HEK293 (cell line): ENCODE data around the gene RCSD1.

Experiments used
- CTCF ChIA-PET: fragments of 350-600 bp; formaldehyde crosslinking; extraction: SDS; loops from one replicate; lab custom pipeline; 2021; ENCODE audit warnings: antibody characterized with exemption; lab: Yijun Ruan, JAX
- POLR2A ChIA-PET: fragments of 300-600 bp; formaldehyde crosslinking; extraction: SDS; loops from one replicate; lab custom pipeline; 2020; ENCODE audit warnings: antibody characterized with exemption, inconsistent platforms; lab: Yijun Ruan, JAX
- H3K27ac ChIP-seq: fragments of 200-500 bp; sonication (Bioruptor generic); 2 replicates; pipeline ENCODE4 v1.5.1; 2014; ENCODE audit warnings: low read depth, low read length, control low read depth, inconsistent platforms; ENCODE audit errors: extremely low read depth
- H3K36me3 ChIP-seq, 2 experiments: fragments of 200-500 bp in 1 of 2; sonication (Bioruptor generic) in 1 of 2; 1 replicate in 1 of 2; 2 replicates in 1 of 2; pipeline ENCODE4 v1.5.1; 2014 to 2017; ENCODE audit warnings: inconsistent platforms in 2 of 2, low read length in 2 of 2; ENCODE audit not compliant: control insufficient read depth in 2 of 2, insufficient read depth in 1 of 2
- H3K4me1 ChIP-seq: fragments of 200-500 bp; sonication (Bioruptor generic); 2 replicates; pipeline ENCODE4 v1.5.1; 2014; ENCODE audit warnings: mild to moderate bottlenecking, low read length, inconsistent platforms; ENCODE audit not compliant: control insufficient read depth, insufficient read depth
- H3K4me3 ChIP-seq: 2 replicates; pipeline ENCODE4 v1.5.1; 2011; ENCODE audit warnings: low read depth, mild to moderate bottlenecking, control low read depth, low read length, moderate library complexity
- H3K9me3 ChIP-seq: fragments of 200-500 bp; sonication (Bioruptor generic); 2 replicates; pipeline ENCODE4 v1.5.1; 2014; ENCODE audit warnings: low read depth, low read length, inconsistent platforms; ENCODE audit not compliant: control insufficient read depth, insufficient read depth
- MYNN ChIP-seq: fragments of 450-650 bp; formaldehyde crosslinking; IDR thresholded peaks from 2 replicates; pipeline ENCODE4 v1.5.1; 2016; ENCODE audit warnings: missing biosample characterization, missing genetic modification characterization, borderline replicate concordance
- OSR2 ChIP-seq: fragments of 450-650 bp; formaldehyde crosslinking; IDR thresholded peaks from 2 replicates; pipeline ENCODE4 v1.5.1; 2016; ENCODE audit warnings: missing biosample characterization, missing genetic modification characterization
- SCRT1 ChIP-seq: fragments of 450-650 bp; formaldehyde crosslinking; IDR thresholded peaks from 2 replicates; pipeline ENCODE4 v1.5.1; 2016; ENCODE audit warnings: missing biosample characterization, missing genetic modification characterization, borderline replicate concordance
- ZBTB17 ChIP-seq: fragments of 450-650 bp; formaldehyde crosslinking; IDR thresholded peaks from 2 replicates; pipeline ENCODE4 v1.5.1; 2016; ENCODE audit warnings: missing biosample characterization, missing genetic modification characterization
- ZNF132 ChIP-seq: fragments of 450-650 bp; formaldehyde crosslinking; IDR thresholded peaks from 2 replicates; pipeline ENCODE4 v1.5.1; 2017; ENCODE audit warnings: missing biosample characterization, missing genetic modification characterization, borderline replicate concordance
- ZNF138 ChIP-seq: fragments of 450-650 bp; formaldehyde crosslinking; IDR thresholded peaks from 2 replicates; pipeline ENCODE4 v1.5.1; 2016; ENCODE audit warnings: missing biosample characterization, missing genetic modification characterization, borderline replicate concordance
- ZNF426 ChIP-seq: fragments of 450-650 bp; formaldehyde crosslinking; IDR thresholded peaks from 2 replicates; pipeline ENCODE4 v1.5.1; 2017; ENCODE audit warnings: missing biosample characterization, missing genetic modification characterization, mild to moderate bottlenecking, inconsistent platforms, moderate library complexity
- ZNF433 ChIP-seq: fragments of 450-650 bp; formaldehyde crosslinking; IDR thresholded peaks from 2 replicates; pipeline ENCODE4 v1.5.1; 2016; ENCODE audit warnings: missing biosample characterization, missing genetic modification characterization, low read depth
- ZNF561 ChIP-seq: fragments of 450-650 bp; IDR thresholded peaks from 2 replicates; pipeline ENCODE4 v1.5.1; 2018; ENCODE audit warnings: missing biosample characterization, missing genetic modification characterization, borderline replicate concordance
- ZNF621 ChIP-seq: fragments of 450-650 bp; formaldehyde crosslinking; IDR thresholded peaks from 2 replicates; pipeline ENCODE4 v1.5.1; 2017; ENCODE audit warnings: missing biosample characterization, missing genetic modification characterization
- ZNF664 ChIP-seq: fragments of 450-650 bp; formaldehyde crosslinking; IDR thresholded peaks from 2 replicates; pipeline ENCODE4 v1.5.1; 2016; ENCODE audit warnings: missing biosample characterization, missing genetic modification characterization
- ZNF768 ChIP-seq: fragments of 450-650 bp; formaldehyde crosslinking; IDR thresholded peaks from 2 replicates; pipeline ENCODE4 v1.5.1; 2018; ENCODE audit warnings: missing biosample characterization, mild to moderate bottlenecking, missing genetic modification characterization
- ZNF776 ChIP-seq: fragments of 450-650 bp; formaldehyde crosslinking; IDR thresholded peaks from 2 replicates; pipeline ENCODE4 v1.5.0; 2017; ENCODE audit warnings: missing biosample characterization, missing genetic modification characterization, borderline replicate concordance
- ZSCAN23 ChIP-seq: fragments of 450-650 bp; formaldehyde crosslinking; IDR thresholded peaks from 2 replicates; pipeline ENCODE4 v1.5.1; 2016; ENCODE audit warnings: missing biosample characterization, missing genetic modification characterization
- TF ChIP-seq, protein P1 (sequence below): fragments of 450-650 bp; formaldehyde crosslinking; IDR thresholded peaks from 2 replicates; pipeline ENCODE4 v1.5.1; 2017; ENCODE audit warnings: missing biosample characterization, mild to moderate bottlenecking, missing genetic modification characterization, moderate library complexity
- TF ChIP-seq, protein P2 (sequence below): fragments of 450-650 bp; formaldehyde crosslinking; IDR thresholded peaks from 2 replicates; pipeline ENCODE4 v1.5.1; 2016; ENCODE audit warnings: missing biosample characterization, missing genetic modification characterization
- TF ChIP-seq, protein P3 (sequence below): fragments of 450-650 bp; formaldehyde crosslinking; IDR thresholded peaks from 2 replicates; pipeline ENCODE4 v1.5.1; 2016; ENCODE audit warnings: missing biosample characterization, missing genetic modification characterization

Gene RCSD1

DNA sequence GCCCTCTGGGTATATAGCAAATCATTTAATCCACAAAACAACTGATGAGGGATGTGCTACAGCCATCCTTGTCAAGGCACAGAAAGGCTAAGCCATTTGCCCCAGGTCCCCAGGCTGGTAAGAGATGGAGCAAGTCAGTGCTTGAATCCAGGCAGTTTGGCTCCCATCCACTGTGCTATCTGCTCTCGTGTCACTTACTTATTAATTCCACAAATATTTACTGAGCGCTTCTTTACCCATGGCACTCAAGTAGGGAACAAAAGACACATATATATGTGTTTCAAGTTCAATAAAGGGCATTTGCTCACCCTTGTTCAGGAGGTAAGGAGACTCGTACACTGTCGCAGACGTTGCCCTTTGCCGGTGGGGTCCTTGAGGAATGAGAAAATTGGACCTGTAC, 53.2 kb downstream of the RCSD1 start:
- ChIA-PET POLR2A (no interaction called here), CTCF (no interaction called here)
- no peaks in the 10 kb centered on the region for H3K36me3 ChIP-seq
- no peak overlapping the region for H3K4me3 ChIP-seq
- no peak for TF ChIP-seq SCRT1 (tag by site-specific recombination)
- no peak for TF ChIP-seq ZNF561
- TF ChIP-seq, protein P1, sequence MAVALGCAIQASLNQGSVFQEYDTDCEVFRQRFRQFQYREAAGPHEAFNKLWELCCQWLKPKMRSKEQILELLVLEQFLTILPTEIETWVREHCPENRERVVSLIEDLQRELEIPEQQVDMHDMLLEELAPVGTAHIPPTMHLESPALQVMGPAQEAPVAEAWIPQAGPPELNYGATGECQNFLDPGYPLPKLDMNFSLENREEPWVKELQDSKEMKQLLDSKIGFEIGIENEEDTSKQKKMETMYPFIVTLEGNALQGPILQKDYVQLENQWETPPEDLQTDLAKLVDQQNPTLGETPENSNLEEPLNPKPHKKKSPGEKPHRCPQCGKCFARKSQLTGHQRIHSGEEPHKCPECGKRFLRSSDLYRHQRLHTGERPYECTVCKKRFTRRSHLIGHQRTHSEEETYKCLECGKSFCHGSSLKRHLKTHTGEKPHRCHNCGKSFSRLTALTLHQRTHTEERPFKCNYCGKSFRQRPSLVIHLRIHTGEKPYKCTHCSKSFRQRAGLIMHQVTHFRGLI (tag by site-specific recombination) = no peak
- TF ChIP-seq ZNF433 (tag by site-specific recombination) = no peak
- TF ChIP-seq ZNF138 (tag by site-specific recombination) = no peak
- no peak for TF ChIP-seq ZNF426 (tag by site-specific recombination)
- TF ChIP-seq ZSCAN23 (tag by site-specific recombination) = no peak
- TF ChIP-seq, protein P2, sequence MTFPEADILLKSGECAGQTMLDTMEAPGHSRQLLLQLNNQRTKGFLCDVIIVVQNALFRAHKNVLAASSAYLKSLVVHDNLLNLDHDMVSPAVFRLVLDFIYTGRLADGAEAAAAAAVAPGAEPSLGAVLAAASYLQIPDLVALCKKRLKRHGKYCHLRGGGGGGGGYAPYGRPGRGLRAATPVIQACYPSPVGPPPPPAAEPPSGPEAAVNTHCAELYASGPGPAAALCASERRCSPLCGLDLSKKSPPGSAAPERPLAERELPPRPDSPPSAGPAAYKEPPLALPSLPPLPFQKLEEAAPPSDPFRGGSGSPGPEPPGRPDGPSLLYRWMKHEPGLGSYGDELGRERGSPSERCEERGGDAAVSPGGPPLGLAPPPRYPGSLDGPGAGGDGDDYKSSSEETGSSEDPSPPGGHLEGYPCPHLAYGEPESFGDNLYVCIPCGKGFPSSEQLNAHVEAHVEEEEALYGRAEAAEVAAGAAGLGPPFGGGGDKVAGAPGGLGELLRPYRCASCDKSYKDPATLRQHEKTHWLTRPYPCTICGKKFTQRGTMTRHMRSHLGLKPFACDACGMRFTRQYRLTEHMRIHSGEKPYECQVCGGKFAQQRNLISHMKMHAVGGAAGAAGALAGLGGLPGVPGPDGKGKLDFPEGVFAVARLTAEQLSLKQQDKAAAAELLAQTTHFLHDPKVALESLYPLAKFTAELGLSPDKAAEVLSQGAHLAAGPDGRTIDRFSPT (tag by site-specific recombination) = no peak
- H3K9me3 ChIP-seq = no peaks in the 10 kb centered on the region
- H3K27ac ChIP-seq = no peak overlapping the region
- no peaks in the 10 kb centered on the region for H3K4me1 ChIP-seq

DNA sequence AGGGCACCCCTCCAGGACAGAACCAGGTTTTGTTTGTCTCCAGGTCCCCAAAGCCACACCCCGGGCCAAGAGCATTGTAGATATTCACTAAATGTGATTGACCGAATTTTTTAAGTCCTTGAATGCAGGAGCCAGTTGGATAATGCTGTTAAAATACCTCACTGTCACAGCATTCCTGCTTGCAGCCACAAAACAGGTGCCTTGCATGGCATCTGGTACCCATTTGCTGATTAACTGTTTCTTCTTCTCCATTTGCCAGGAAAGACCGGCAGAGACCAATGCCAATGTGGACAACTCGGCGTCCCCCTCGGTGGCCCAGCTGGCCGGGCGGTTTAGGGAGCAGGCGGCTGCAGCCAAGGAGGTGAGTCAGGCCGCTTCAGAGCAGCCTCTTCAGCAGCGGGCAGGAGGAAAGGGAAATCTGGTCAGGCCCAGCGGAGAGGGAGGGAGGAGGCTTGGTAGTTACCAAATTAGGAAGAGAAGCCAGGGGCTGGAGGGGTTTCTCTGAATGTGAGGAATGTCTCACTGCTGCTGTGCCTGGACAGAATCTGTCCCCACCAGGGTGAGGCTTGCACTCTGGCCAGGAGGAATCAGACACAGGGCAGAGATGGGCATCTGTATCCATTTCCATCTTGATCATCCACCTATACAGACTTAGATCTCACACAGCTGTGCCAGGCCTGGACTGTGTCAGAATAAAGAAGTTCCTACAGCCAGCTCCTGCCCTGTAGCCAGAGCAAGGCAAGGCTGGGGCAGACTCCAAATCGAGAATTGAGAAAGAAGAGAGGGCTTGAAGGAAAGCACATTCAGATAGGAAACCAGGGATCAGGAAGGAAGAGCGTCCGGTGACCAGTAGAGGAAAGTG, 53.8 kb downstream of the RCSD1 start:
- no peaks in the 10 kb centered on the region for H3K36me3 ChIP-seq
- no peak overlapping the region for H3K27ac ChIP-seq
- H3K4me1 ChIP-seq = no peaks in the 10 kb centered on the region
- TF ChIP-seq, protein P3, sequence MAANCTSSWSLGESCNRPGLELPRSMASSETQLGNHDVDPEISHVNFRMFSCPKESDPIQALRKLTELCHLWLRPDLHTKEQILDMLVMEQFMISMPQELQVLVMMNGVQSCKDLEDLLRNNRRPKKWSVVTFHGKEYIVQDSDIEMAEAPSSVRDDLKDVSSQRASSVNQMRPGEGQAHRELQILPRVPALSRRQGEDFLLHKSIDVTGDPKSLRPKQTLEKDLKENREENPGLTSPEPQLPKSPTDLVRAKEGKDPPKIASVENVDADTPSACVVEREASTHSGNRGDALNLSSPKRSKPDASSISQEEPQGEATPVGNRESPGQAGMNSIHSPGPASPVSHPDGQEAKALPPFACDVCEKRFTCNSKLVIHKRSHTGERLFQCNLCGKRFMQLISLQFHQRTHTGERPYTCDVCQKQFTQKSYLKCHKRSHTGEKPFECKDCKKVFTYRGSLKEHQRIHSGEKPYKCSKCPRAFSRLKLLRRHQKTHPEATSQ (tag by site-specific recombination) = no peak
- TF ChIP-seq ZNF132 (tag by site-specific recombination) = no peak
- TF ChIP-seq OSR2 (tag by site-specific recombination) = no peak
- TF ChIP-seq ZNF621 = no peak
- TF ChIP-seq MYNN (tag by site-specific recombination) = no peak
- TF ChIP-seq ZNF664 = no peak
- no peak for TF ChIP-seq ZBTB17
- TF ChIP-seq ZNF768 (tag by site-specific recombination) = no peak
- no peak for TF ChIP-seq ZNF776 (tag by site-specific recombination)
- CTCF ChIA-PET = interaction anchor here (0.6 kb wide), 1 partner anchor 17 kb away, joined by 4 read pairs; no protein-coding TSS in a partner anchor
- H3K9me3 ChIP-seq = no peaks in the 10 kb centered on the region
- POLR2A ChIA-PET = no interaction called here
- H3K4me3 ChIP-seq = no peak overlapping the region
